Measurements from ENCODE around the gene BIRC6. TPM values are rescaled to one million over a fixed set of nuclear protein-coding genes. Genes with fewer than 3 reads are reported as not detected.
"Not testable (repeated sequence)": the region's sequence is repeated elsewhere in the genome, so short reads cannot be mapped to it uniquely, and the experiment has no call there.

BIRC6 gene
- total RNA-seq, 1 donor = 229 TPM

DNA sequence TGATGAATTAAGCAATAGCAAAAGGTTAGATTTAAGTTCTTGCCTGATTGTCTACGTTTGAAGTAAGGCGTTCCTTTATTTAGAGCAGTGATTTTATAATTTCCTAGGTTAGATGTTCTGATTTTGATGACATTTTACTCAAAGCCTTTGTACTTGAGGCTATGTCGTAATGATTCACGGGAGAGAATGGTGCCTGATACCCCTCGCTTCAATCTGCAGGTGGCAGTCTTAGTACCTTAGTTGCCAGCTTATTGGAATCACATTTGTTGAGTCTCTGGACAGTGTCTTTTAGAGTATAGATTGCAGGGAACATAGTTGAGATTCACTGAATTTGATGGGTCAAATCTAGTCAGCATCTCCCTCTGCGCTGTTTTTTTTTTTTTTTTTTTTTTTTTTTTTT is 89.5 kb downstream of the BIRC6 start:
- no peak for DNase-seq (ENCODE audit: low read depth in 2 of 3, low spot score in 2 of 3)

- DNase-seq (ENCODE audit: low read depth in 2 of 3, low spot score in 2 of 3) = no peak
Observed at GRCh38 chr2:32450851-32451250, 94.0 kb downstream of the BIRC6 start.

GRCh38 chr2:32452338-32453064 is 95.7 kb downstream of the BIRC6 start:
- no peak for DNase-seq (ENCODE audit: low read depth in 2 of 3, low spot score in 2 of 3)

GRCh38 chr2:32453242-32454062 is 96.6 kb downstream of the BIRC6 start:
- DNase-seq (ENCODE audit: low read depth in 2 of 3, low spot score in 2 of 3) = no peak

- DNase-seq (ENCODE audit: low read depth in 2 of 3, low spot score in 2 of 3) = no peak
Observed at GRCh38 chr2:32455816-32456215, 99.0 kb downstream of the BIRC6 start.

DNA sequence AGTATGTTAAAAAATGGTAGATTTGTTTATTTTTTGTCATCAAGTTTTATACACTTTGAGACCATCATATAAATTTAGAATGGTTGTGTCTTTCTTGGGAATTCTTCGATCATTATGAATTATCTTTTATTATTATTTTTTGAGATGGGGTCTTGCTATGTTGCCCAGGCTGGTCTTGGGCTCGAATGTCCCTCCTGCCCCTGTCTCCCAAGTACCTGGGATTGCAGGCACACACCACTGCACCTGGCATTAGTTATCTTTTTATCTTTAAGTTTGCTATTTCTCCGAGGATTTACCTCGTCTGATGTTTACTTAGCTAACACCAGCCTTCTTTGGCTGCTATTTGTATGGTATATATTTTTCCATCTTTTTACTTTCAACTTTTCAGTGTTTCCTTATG is 100.0 kb downstream of the BIRC6 start:
- no peak for DNase-seq (ENCODE audit: low read depth in 2 of 3, low spot score in 2 of 3)

DNA sequence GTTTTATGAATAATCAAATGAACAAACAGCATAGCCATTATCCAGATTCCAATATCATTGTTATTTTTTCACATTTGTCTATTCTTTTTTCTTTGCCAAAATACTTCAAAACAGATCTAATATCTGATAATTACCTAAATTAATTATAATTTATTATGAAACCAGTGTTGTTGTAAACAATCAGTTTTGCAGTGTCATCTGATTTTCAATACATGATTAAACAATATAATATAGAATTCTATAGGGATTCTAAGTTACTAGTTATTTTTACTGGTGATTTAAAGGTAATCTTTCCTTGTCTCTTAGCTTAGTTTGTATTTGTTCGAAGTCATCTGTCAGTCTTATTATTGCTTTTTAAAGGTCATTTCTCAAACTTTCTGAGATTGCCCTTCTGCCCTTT is 101.0 kb downstream of the BIRC6 start:
- DNase-seq (ENCODE audit: low read depth in 2 of 3, low spot score in 2 of 3) = no peak

DNA sequence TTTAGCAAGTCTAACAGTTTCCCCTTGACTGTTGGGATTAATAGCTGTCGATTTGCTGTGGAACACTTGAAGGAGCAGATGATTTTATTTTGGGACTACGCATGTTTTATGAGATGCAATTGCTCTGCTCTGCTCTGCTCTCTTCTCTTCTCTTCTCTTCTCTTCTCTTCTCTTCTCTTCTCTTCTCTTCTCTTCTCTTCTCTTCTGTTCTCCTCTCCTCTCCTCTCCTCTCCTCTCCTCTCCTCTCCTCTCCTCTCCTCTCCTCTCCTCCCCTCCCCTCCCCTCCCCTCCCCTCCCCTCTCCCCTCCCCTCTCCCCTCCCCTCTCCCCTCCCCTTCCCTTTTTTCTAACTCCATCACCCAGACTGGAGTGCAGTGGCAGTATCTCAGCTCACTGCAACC is 104.0 kb downstream of the BIRC6 start:
- DNase-seq (ENCODE audit: low read depth in 2 of 3, low spot score in 2 of 3) = not testable (repeated sequence)

DNA sequence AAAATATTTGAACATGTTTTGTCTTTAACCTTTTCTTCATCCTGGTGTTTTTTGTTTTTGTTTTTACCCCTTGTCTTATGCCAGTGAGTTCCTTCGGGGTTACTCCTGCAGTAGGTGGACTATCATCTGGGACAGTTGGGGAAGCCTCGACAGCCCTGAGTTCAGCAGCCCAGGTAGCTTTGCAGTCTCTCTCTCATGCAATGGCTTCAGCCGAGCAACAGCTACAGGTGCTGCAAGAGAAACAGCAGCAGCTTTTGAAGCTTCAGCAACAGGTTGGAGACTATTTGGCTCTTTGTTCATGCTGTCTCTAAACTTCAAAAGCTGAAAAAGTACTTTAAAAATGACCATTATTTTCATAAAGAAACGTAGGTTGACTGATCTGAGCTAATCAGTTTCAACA is 106.3 kb downstream of the BIRC6 start:
- DNase-seq (ENCODE audit: low read depth in 2 of 3, low spot score in 2 of 3) = no peak

DNA sequence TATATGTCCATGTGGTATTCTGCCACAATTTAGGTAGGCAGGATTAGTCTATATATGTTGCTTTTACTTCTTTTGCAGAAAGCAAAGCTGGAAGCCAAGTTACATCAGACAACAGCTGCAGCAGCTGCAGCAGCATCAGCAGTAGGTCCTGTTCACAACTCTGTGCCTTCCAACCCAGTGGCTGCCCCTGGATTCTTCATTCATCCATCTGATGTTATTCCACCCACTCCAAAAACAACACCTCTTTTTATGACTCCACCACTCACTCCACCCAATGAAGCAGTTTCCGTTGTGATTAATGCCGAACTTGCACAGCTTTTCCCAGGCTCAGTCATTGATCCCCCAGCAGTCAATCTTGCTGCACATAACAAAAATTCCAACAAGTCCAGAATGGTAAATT is 107.6 kb downstream of the BIRC6 start:
- no peak for DNase-seq (ENCODE audit: low read depth in 2 of 3, low spot score in 2 of 3)

- DNase-seq (ENCODE audit: low read depth in 2 of 3, low spot score in 2 of 3) = no peak
Observed at GRCh38 chr2:32472605-32473004, 115.8 kb downstream of the BIRC6 start.

- no peak for DNase-seq (ENCODE audit: low read depth in 2 of 3, low spot score in 2 of 3)
Observed at GRCh38 chr2:32474381-32474780, 117.6 kb downstream of the BIRC6 start.

DNA sequence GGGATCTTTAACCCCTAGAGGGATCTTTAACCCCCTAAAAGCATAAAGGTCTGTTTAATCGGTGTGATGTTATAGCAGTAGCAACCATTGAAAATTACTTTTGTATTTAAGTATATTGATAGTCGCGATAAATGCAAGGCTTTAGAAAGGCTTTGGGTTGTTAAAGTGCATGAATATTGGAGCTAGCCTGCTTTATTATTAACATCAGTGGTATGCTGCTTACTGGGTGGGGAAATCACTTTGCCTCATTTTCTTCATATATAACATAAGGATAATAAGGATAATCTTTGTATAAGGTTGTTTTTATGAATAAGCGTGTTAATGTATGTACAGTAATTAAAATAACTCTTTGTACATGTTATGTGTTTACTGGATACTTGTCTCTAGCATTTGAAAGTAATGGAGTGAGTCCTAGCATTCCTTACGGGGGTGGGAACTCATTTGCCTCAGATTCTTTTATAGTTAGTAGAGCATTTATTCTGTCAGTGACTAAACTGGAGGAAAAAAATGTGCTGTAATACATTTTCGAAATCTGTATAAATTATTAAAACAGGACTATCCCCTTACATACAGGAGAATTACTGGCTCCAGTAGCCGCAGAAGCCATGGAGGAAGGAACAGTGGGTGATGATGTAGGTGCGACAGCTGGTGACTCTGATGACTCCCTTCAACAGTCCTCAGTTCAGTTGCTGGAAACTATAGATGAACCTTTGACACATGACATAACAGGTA is 122.2 kb downstream of the BIRC6 start:
- no peak for DNase-seq (ENCODE audit: low read depth in 2 of 3, low spot score in 2 of 3)

DNA sequence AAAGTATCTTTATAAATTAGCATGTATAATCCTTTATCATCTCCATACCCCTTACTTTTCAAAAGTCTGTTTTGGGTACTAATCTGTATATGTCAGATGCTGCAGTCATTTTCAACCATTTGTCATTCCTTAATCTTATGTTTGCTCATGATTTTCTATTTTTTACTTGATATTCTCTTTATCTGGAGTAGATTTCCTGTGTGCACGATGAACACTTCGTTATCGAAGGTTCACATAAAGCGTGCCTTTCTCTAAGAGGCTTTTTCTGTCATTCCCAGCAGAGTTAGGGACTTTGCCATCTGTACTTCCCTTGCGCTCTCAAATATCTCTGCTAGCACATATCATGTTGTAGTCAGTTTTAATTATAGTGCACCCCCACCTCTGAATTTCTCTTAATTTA is 123.2 kb downstream of the BIRC6 start:
- DNase-seq (ENCODE audit: low read depth in 2 of 3, low spot score in 2 of 3) = no peak

DNA sequence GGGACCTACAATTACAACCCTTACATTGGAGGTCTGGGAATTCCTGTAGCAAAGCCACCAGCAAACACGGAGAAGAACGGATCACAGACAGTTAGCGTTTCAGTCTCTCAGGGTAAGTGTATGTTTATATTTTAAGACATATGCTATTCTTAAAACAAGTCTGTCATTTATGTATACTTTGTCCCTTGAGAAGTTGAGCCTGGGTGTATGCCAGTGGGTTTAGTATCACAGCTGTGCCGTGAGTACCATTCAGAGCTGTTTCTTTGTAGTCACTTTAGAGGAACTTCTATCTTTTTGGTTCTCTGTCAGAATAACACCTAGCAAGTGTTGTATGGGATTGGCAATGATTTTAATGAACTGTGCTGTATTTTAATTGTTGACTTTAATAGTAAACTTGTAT is 125.6 kb downstream of the BIRC6 start:
- DNase-seq (ENCODE audit: low read depth in 2 of 3, low spot score in 2 of 3) = no peak

DNA sequence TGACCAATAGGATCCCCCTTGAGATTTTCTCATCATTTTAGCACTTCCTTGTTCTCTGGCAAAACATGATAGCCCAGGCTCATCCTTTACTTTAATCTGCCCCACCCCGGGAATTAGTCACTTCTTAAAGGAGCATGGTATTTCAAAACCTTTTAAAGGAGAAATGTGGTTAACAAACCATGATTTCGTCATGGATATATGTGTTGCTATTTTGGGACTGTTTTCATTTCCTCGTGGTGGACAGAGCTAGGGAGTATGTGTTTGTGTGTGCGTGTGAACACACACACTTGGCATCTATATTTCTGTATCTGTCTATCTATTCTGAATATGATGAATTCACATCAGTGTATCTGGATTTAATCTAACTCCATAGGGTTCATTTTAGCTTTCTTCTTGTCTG is 128.1 kb downstream of the BIRC6 start:
- DNase-seq (ENCODE audit: low read depth in 2 of 3, low spot score in 2 of 3) = peak in 2 of 3 donors; percentile 2 to 8

GRCh38 chr2:32485399-32485798 is 128.6 kb downstream of the BIRC6 start:
- DNase-seq (ENCODE audit: low read depth in 2 of 3, low spot score in 2 of 3) = no peak

DNA sequence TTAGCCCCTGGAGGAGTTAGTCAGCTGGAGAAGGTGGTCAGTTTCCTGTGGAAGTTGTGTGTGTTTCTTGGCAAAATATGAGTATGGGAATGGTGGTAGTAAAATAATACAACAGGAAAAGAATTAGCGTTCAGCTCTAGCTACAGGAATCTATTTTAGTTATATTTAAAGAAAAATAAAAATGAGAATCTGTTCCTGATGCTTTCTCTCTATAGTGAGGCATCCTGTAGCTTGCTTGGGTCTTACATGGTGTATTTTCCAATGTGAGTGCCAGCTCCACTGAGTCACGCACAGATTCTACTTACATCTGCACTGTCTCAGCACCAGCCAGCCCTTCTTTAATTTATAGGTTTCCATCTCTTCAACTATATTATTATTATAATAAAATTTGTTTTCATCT is 132.2 kb downstream of the BIRC6 start:
- no peak for DNase-seq (ENCODE audit: low read depth in 2 of 3, low spot score in 2 of 3)

DNA sequence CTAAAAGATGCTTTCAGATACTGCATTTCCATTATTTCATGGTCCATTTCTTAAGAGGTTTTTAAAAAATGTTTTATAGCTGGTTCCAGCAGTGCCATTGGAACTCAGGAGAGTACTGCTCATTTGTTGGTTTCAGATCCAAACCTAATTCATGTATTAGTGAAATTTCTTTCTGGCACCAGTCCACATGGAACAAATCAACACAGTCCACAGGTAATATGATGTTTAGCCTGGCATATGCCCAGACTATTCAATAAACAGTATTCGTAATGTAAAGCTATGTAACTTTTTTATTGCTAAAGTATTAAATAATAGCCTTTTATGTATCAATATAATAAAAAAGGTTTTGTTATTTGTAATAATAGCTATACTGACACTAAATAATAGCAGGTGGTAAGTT is 134.5 kb downstream of the BIRC6 start:
- DNase-seq (ENCODE audit: low read depth in 2 of 3, low spot score in 2 of 3) = no peak

- no peak for DNase-seq (ENCODE audit: low read depth in 2 of 3, low spot score in 2 of 3)
Observed at GRCh38 chr2:32495139-32495538, 138.3 kb downstream of the BIRC6 start.

DNA sequence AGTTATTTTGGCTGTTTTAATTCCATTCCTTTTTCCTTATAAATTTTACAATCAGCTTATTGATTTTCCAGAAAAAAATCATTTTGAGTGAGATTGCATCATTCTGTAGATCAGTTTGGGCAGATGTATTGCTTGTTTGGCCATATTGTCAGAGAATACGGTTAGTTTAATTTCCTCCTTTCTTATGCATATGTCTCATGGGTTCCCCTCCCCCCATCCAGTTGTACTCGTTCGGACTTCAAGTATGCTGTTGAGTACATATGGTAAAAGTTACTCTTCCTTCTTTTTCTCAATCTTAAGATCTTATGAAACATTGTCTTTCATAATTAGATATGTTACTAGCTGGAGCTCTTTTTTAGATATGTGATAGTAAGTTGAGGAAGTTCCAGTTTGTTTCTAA is 139.8 kb downstream of the BIRC6 start:
- DNase-seq (ENCODE audit: low read depth in 2 of 3, low spot score in 2 of 3) = no peak

GRCh38 chr2:32498306-32498705 is 141.5 kb downstream of the BIRC6 start:
- no peak for DNase-seq (ENCODE audit: low read depth in 2 of 3, low spot score in 2 of 3)
